Activated effector memory CD4-positive, alpha-beta T cell treated with Interleukin-2 at 50 U/mL for 16 hours (primary cell): ENCODE results near the gene ELMOD1.
"Not testable (repeated sequence)": the region's sequence is repeated elsewhere in the genome, so short reads cannot be mapped to it uniquely, and the experiment has no call there.

Experiments used
- DNase-seq: peaks from one replicate; pipeline ENCODE4 v3.0.0-alpha.2; 2020

The ELMOD1 gene

GRCh38 chr11:107590460-107591377 is at the start of gene ELMOD1:
ELMOD1 (plus strand) TSS chr11:107591147; CDS start chr11:107618190, 27,043 bp downstream.
- DNase-seq = no peak

GRCh38 chr11:107545101-107545514 is 45.8 kb upstream of the ELMOD1 start:
- no peak for DNase-seq

- DNase-seq = no peak
Measured at GRCh38 chr11:107547961-107548360, 43.0 kb upstream of the ELMOD1 start.

GRCh38 chr11:107549253-107549953 is 41.5 kb upstream of the ELMOD1 start:
- DNase-seq = no peak

DNA sequence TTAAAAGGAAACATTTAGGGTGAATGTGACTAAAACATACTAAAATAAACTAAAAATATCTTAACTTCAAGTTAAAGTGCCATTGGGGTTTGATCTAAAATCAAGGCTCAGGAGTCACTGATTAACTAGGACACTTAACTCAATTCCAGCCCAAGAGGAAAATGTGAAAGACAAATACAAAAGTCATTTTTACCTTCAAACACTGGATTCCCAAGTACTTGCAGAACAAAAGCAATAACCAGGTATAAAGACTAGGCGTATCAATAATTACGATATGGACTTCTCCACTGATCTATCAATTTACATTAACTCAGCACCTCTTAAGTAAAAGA is 41.0 kb upstream of the ELMOD1 start:
- no peak for DNase-seq

- DNase-seq = no peak
Measured at GRCh38 chr11:107550304-107550703, 40.6 kb upstream of the ELMOD1 start.

DNA sequence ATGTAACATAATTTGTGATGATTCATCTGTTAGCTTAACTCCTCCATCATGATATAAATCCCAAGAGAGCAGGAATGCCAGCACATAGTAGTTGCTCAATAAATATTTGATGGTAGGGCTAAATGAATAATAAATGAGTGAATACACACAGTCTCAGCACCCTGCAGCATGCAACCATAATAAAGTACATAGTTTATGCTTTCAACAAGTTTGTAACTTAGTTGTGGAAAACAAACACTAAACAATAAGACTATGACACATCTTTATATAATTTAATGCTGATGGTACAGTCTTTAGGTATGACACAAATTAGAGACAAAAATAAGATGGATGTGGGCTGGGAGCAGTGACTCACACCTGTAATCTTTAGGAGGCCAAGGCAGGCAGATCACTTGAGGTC is 29.3 kb upstream of the ELMOD1 start:
- no peak for DNase-seq

DNA sequence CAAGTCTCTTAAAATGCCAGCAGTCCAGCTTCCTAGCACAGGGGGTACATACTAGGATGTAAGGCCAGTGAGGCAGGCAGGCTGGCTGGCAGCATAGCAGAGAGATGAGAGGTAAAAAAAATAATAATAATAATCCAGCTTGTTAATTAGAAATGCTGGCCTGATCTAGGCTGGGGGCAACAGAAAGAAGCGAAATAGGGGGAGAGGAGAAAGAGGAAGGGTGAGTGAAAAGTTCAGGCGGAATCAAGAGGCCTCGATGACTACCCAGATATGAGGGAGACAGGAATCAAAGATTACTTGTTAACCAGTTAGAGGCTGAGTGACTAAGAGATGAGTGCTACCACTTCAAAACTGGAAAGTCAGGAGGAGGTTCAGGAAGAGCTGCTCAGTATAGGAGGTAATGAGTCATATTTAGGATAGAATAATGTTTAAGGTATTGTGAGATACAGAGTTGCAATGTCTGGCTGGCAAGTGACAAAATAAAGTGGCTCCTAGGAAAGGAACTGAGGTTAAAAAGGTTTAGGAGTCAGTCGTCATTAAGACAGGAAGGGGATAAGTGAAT is 28.2 kb upstream of the ELMOD1 start:
- DNase-seq = no peak

- no peak for DNase-seq
Measured at GRCh38 chr11:107563702-107564101, 27.2 kb upstream of the ELMOD1 start.

GRCh38 chr11:107564877-107565218 is 26.1 kb upstream of the ELMOD1 start:
- DNase-seq = no peak

DNA sequence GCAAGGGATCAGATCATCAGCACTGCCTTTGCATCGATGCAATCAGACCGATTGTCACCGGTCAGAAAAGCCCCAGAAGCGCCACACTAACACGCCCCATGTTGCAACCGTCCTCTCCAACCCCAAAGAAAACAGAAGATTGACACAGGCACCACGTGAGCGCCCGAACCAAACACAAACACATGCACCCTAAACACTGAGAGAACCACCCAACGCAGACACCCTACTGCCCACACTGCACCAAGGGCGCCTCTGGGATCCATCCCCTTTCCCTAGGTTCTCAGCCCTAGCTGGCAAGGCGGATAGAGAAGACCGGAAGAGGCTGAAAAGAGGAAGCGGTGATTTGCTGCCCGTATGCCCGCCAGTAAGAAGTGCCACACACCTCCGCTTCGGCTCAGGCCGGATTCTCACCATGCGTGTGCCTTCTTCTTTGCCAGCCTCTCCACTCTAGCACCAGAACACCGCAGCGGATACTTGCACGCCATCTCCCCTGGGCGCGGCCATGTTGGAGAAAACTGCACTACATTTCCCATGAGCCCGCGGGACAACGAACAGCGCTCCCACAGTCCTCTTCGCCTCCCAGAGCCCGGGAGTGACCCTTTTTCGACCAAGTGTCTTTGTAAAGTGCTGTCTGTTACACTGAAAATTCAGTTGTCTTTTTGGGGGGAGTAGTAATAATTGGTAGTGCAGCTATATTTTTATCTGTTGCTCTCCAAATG is 25.6 kb upstream of the ELMOD1 start, which contains the start of gene ALKBH8:
Gene ALKBH8, minus strand, starts transcription at position 517 of the 719 bp plus-strand sequence. CDS start 4,842 bp downstream, outside the sequence.
- peak; percentile 72 for DNase-seq

GRCh38 chr11:107565955-107566501 is 24.9 kb upstream of the ELMOD1 start:
- DNase-seq = not testable (repeated sequence)

DNA sequence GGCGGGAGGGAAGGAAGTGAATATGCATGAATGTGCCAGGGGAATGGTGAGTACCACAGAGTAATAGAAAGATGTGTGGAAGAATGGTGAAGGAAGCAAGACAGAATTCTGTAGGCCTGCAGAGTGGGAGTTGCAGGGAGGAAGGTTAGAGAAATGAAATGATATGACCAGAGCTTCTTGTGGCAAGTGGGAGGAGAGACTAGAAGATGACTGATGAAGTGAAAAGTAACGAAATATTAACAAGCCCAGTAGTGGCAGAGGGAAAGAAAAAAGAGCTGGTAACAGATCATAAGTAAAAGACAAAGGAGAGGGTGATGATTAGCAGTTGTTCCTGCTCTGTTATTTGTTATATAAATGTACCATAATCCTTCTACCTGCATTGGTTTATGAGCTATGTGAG is 24.4 kb upstream of the ELMOD1 start:
- no peak for DNase-seq

- no peak for DNase-seq
Measured at GRCh38 chr11:107567739-107568335, 23.1 kb upstream of the ELMOD1 start.

DNA sequence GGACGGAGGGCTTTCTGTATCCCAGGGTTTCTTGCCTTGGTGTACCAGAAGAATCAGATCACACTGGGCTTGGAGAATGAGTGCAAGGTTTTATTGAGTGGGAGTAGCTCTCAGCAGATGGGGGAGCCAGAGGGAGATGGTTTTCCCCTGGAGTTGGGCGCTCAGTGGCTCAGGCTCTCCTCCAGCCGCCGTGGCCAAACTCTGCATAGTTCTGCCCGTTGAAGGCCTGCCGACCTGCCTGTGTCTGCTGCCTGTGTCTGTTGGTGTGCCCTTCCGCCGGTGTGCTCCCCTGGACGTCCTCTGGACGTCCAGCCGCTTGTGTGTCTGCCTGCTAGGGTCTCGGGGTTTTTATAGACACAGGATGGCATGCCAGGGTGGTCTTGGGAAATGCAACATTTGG is 20.9 kb upstream of the ELMOD1 start:
- DNase-seq = no peak

DNA sequence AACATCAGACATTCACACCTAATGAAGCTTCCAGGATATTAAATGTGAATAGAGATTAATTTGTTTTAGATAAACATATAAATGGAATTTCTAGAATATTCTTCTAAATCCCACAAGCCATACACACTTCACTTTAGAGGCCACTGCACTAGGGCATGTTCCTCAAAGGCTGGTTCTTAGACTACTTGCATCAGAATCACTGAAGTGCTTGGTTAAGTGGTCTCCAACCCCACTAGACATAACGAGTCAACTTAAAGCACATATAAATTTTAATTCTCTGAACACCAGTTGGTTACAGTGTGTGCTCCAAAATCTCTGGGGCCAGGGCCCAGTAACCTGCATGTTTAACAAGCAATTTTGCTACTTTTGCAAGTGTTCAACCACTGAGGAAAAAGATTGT is 17.5 kb upstream of the ELMOD1 start:
- DNase-seq = no peak

GRCh38 chr11:107576497-107577345 is 14.2 kb upstream of the ELMOD1 start:
- DNase-seq = not testable (repeated sequence)

- DNase-seq = no peak
Measured at GRCh38 chr11:107577346-107577711, 13.6 kb upstream of the ELMOD1 start.

- not testable (repeated sequence) for DNase-seq
Measured at GRCh38 chr11:107579169-107579568, 11.8 kb upstream of the ELMOD1 start.

DNA sequence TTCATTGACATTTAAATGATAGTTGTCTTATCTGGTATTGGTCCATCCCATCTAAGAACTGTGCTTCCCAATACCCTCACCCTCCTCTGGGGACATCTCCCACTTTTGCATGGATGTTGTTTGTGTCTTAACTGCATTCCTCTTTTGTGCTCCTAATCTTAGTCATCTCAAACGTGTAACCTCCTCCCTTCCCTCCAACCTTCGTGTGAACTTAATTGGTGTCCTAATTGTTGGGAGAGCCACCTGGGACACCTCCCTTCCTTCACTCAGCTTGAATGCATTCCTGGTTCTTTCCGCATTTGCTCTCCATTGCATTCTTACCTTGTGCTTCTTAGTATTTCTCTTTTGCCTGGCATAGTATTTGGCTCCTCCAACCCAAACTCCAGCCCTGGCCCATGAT is 9.8 kb upstream of the ELMOD1 start:
- DNase-seq = no peak

- DNase-seq = no peak
Measured at GRCh38 chr11:107583629-107584195, 7.2 kb upstream of the ELMOD1 start.
